ENCODE measurements around the gene CDK13. TPM values are rescaled to one million over a fixed set of nuclear protein-coding genes. Genes with fewer than 3 reads are reported as not detected.

The CDK13 gene
- total RNA-seq, 4 donors from 2014 or later: 50.9 to 73.5 (median 63.5) TPM

- no peak for DNase-seq (ENCODE audit: extremely low spot score)
- TF ChIP-seq EP300 (IDR thresholded peaks at IDR 0.05): no peak
- no peak for TF ChIP-seq POLR2A (IDR thresholded peaks at IDR 0.05; ENCODE audit: low read depth)
- no peak for TF ChIP-seq CTCF (IDR thresholded peaks at IDR 0.05)
- TF ChIP-seq POLR2AphosphoS5 (IDR thresholded peaks at IDR 0.05): no peak
- Histone ChIP-seq H3K4me3 (no peak overlapping the region), H3K27ac (replicated peaks in 1 of 4) (no peak overlapping the region), H3K4me1 (peaks cover 0 to 11% (median 10%) of the 10 kb centered on the region in 4 donors), H3K36me3 (peaks cover 6 to 26% (median 9%) of the 10 kb centered on the region in 4 donors), H3K9me3 (no peaks in the 10 kb centered on the region), H3K27me3 (no peaks in the 10 kb centered on the region)
- intact Hi-C loops (cut with DNase I): no loop called here
- 44% methylated on average over 4 of the region's 4 CpGs for WGBS
Measured at GRCh38 chr7:40015790-40016296, 65.8 kb downstream of the CDK13 start.

- no peak for TF ChIP-seq POLR2AphosphoS5 (IDR thresholded peaks at IDR 0.05)
- TF ChIP-seq CTCF (IDR thresholded peaks at IDR 0.05): no peak
- no peak for TF ChIP-seq EP300 (IDR thresholded peaks at IDR 0.05)
- no peak for TF ChIP-seq POLR2A (IDR thresholded peaks at IDR 0.05; ENCODE audit: low read depth)
Measured at GRCh38 chr7:40019558-40019957, 69.5 kb downstream of the CDK13 start.

GRCh38 chr7:40024048-40024447 is 74.0 kb downstream of the CDK13 start:
- 91% methylated on average over 5 of the region's 5 CpGs for WGBS
- peaks cover 0 to 37% (median 10%) of the 10 kb centered on the region in 4 donors for H3K36me3 ChIP-seq
- no peaks in the 10 kb centered on the region for H3K9me3 ChIP-seq
- H3K27ac ChIP-seq (replicated peaks in 1 of 4): no peak overlapping the region
- no peaks in the 10 kb centered on the region for H3K4me1 ChIP-seq
- intact Hi-C loops (cut with DNase I): no loop called here
- DNase-seq (ENCODE audit: extremely low spot score): no peak
- H3K27me3 ChIP-seq: no peaks in the 10 kb centered on the region
- no peak overlapping the region for H3K4me3 ChIP-seq
- TF ChIP-seq POLR2AphosphoS5 (IDR thresholded peaks at IDR 0.05) (no peak), CTCF (IDR thresholded peaks at IDR 0.05) (no peak), EP300 (IDR thresholded peaks at IDR 0.05) (no peak), POLR2A (IDR thresholded peaks at IDR 0.05; ENCODE audit: low read depth) (no peak)

More at GRCh38 chr7:40019558-40019957, 69.5 kb downstream of the CDK13 start:
- Histone ChIP-seq H3K4me3 (no peak overlapping the region), H3K27ac (replicated peaks in 1 of 4) (no peak overlapping the region), H3K27me3 (no peaks in the 10 kb centered on the region), H3K36me3 (peaks cover 7 to 38% (median 16%) of the 10 kb centered on the region in 4 donors), H3K9me3 (no peaks in the 10 kb centered on the region), H3K4me1 (peaks cover 0 to 11% (median 10%) of the 10 kb centered on the region in 4 donors)
- WGBS: 88% methylated on average over 4 of the region's 4 CpGs
- intact Hi-C loops (cut with DNase I): no loop called here
- DNase-seq (ENCODE audit: extremely low spot score): no peak

- Histone ChIP-seq H3K27ac (replicated peaks in 1 of 4) (no peak overlapping the region), H3K4me3 (no peak overlapping the region), H3K36me3 (peaks cover 0 to 35% (median 10%) of the 10 kb centered on the region in 4 donors), H3K27me3 (no peaks in the 10 kb centered on the region), H3K4me1 (no peaks in the 10 kb centered on the region), H3K9me3 (no peaks in the 10 kb centered on the region)
- DNase-seq (ENCODE audit: extremely low spot score): no peak
- intact Hi-C loops (cut with DNase I): no loop called here
- TF ChIP-seq POLR2A (IDR thresholded peaks at IDR 0.05; ENCODE audit: low read depth) (no peak), CTCF (IDR thresholded peaks at IDR 0.05) (no peak), EP300 (IDR thresholded peaks at IDR 0.05) (no peak), POLR2AphosphoS5 (IDR thresholded peaks at IDR 0.05) (no peak)
- WGBS: 100% methylated on average over 3 of the region's 3 CpGs
Measured at GRCh38 chr7:40024841-40025240, 74.8 kb downstream of the CDK13 start.

- H3K36me3 ChIP-seq: peaks cover 0 to 42% (median 17%) of the 10 kb centered on the region in 4 donors
- no peaks in the 10 kb centered on the region for H3K27me3 ChIP-seq
- H3K4me3 ChIP-seq: no peak overlapping the region
- H3K4me1 ChIP-seq: no peaks in the 10 kb centered on the region
- H3K27ac ChIP-seq (replicated peaks in 1 of 4): no peak overlapping the region
- no peak for DNase-seq (ENCODE audit: extremely low spot score)
- intact Hi-C loops (cut with DNase I): no loop called here
- TF ChIP-seq POLR2AphosphoS5 (IDR thresholded peaks at IDR 0.05): no peak
- no peak for TF ChIP-seq POLR2A (IDR thresholded peaks at IDR 0.05; ENCODE audit: low read depth)
- no peak for TF ChIP-seq EP300 (IDR thresholded peaks at IDR 0.05)
- no peak for TF ChIP-seq CTCF (IDR thresholded peaks at IDR 0.05)
- H3K9me3 ChIP-seq: no peaks in the 10 kb centered on the region
- 97% methylated on average over 4 of the region's 4 CpGs for WGBS
Measured at GRCh38 chr7:40027545-40027944, 77.5 kb downstream of the CDK13 start.
